Astrocyte of the cerebellum (primary cell): ENCODE measurements around the gene SPTLC2.
A peak's percentile ranks its signal among the peaks of the same experiment; 100 is the strongest.
"Not testable (repeated sequence)": the region's sequence is repeated elsewhere in the genome, so short reads cannot be mapped to it uniquely, and the experiment has no call there.

Source experiments
- DNase-seq: peaks from one replicate; pipeline ENCODE4 v3.0.0-alpha.2; 2011; ENCODE audit warnings: low read depth
- H3K4me3 ChIP-seq: 2 replicates; pipeline ENCODE4 v1.5.1; 2011; ENCODE audit warnings: mild to moderate bottlenecking, low read depth, low read length, moderate library complexity
- in situ Hi-C: cut with HindIII; loops from 2 replicates; pipeline ENCODE4 v1.10.0; 2017; ENCODE audit warnings: low sequenced_read_pairs
- TF ChIP-seq, protein P1 (sequence below): IDR thresholded peaks from 2 replicates; pipeline ENCODE4 v1.5.1; 2012; ENCODE audit warnings: low read length, low read depth, moderate library complexity, mild to moderate bottlenecking; ENCODE audit errors: missing control alignments

SPTLC2 gene, protein sequence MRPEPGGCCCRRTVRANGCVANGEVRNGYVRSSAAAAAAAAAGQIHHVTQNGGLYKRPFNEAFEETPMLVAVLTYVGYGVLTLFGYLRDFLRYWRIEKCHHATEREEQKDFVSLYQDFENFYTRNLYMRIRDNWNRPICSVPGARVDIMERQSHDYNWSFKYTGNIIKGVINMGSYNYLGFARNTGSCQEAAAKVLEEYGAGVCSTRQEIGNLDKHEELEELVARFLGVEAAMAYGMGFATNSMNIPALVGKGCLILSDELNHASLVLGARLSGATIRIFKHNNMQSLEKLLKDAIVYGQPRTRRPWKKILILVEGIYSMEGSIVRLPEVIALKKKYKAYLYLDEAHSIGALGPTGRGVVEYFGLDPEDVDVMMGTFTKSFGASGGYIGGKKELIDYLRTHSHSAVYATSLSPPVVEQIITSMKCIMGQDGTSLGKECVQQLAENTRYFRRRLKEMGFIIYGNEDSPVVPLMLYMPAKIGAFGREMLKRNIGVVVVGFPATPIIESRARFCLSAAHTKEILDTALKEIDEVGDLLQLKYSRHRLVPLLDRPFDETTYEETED

DNA sequence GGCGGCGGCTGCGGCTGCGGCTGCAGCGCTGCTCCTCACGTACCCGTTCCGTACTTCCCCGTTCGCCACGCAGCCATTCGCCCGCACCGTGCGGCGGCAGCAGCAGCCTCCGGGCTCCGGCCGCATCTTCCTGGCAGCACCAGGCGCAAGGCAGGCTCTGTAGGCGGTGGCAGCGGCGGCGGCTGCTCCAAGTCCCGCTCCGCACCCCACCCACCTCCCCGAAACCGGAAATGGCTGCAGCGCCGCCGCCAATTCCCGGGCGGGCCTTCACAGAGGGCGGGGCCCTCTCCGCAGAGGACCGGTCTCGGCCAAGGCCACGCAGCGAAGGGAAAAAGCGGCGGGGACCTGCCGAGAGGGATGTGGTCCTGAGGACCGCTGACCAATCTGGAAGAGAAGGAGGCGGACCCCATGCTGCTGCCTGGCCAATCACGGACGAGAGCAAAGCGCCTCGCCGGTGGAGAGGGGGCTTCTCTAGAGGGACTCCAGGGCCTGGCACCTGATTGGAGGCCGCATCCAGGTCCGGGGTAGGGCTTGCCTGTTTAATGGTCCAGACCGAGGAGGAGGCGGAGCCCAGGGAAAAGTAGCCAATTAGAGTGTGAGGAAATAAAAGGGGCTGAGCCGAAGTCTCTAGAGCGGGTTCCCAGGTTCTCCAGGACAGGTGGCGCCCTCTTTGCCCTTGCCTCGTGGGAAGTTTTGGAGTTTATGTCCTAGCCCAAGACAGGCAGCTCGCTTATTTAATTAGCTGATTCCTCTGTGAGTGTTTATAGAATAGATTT, at the start of gene SPTLC2:
Gene SPTLC2 (minus strand): TSS at position 184 of the 776 bp plus-strand sequence. CDS start 58 bp downstream, at position 126.
- DNase-seq = peak; percentile 99
- H3K4me3 ChIP-seq = peak within 1 kb of the TSS; percentile 80
- in situ Hi-C loops = no loop called here
- TF ChIP-seq, protein P1, sequence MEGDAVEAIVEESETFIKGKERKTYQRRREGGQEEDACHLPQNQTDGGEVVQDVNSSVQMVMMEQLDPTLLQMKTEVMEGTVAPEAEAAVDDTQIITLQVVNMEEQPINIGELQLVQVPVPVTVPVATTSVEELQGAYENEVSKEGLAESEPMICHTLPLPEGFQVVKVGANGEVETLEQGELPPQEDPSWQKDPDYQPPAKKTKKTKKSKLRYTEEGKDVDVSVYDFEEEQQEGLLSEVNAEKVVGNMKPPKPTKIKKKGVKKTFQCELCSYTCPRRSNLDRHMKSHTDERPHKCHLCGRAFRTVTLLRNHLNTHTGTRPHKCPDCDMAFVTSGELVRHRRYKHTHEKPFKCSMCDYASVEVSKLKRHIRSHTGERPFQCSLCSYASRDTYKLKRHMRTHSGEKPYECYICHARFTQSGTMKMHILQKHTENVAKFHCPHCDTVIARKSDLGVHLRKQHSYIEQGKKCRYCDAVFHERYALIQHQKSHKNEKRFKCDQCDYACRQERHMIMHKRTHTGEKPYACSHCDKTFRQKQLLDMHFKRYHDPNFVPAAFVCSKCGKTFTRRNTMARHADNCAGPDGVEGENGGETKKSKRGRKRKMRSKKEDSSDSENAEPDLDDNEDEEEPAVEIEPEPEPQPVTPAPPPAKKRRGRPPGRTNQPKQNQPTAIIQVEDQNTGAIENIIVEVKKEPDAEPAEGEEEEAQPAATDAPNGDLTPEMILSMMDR = no peak

DNA sequence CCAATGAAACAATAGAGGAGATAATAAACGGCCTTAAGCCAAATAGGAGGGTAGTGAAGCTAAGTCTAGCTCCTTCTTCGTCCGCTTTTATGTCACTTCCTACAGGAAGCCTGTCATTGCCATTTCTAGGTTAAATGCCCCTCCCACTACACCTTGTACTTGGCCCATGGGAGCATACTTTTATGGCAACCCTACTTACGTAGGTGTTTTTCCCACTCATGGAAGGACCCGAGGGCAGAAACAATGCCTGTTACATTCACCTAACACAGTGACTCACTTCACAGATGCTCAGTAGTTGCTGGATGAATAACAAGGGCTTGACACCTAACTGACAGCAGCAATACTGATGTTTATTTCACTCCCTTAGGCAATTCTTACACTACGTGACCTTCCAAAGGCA, 46.9 kb upstream of the SPTLC2 start:
- in situ Hi-C loops = no loop called here
- no peak overlapping the region for H3K4me3 ChIP-seq
- TF ChIP-seq, protein P1 = no peak
- DNase-seq = no peak

DNA sequence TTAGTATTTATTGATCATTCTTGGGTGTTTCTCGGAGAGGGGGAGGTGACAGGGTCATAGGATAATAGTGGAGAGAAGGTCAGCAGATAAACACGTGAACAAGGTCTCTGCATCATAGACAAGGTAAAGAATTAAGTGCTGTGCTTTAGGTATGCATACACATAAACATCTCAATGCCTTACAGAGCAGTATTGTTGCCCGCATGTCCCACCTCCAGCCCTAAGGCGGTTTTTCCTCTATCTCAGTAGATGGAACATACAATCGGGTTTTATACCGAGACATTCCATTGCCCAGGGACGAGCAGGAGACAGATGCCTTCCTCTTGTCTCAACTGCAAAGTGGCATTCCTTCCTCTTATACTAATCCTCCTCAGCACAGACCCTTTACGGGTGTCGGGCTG, 45.1 kb upstream of the SPTLC2 start:
- H3K4me3 ChIP-seq, in situ Hi-C loops, DNase-seq: not testable (repeated sequence)

DNA sequence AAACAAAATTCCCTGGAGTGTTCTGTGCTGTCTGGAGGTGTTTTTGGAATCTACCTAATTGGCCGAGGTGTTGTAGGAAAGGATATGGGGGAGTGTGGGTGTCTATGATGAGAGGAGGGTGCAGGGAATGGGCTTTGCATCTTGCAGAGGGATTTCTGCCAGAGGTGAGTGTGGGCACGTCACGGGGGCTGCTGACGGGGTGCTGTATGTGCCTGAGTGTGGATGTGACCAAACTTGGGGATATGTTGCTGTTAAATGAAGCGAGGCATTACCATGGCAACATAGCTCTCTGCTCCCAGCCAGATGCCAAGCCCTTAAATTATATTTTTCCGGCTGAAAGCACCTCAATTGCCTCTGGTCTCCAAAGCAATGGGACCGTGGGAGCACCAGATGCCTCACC, 44.3 kb upstream of the SPTLC2 start:
- in situ Hi-C loops = no loop called here
- TF ChIP-seq, protein P1 = no peak
- peak overlapping the region; percentile 4 for H3K4me3 ChIP-seq
- no peak for DNase-seq

DNA sequence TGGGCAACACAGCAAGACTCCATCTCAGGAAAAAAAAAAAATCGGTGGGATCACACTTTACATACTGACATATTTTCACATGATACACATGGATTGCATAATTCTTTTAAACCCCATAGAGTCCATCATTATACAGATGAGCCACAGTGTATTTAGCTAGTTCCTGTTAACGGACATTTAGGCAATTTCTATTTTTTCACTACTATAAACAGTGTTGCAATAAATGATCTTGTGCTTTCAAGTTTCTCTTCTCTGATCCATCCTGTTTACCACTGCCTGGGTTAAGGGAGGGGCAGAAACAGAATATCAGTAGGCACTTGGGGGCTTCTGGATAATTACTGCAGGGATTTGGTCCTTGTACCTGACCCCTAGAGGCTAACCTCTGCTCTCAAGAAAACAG, 43.4 kb upstream of the SPTLC2 start:
- DNase-seq = no peak
- in situ Hi-C loops = no loop called here
- TF ChIP-seq, protein P1 = no peak
- H3K4me3 ChIP-seq = no peak overlapping the region

DNA sequence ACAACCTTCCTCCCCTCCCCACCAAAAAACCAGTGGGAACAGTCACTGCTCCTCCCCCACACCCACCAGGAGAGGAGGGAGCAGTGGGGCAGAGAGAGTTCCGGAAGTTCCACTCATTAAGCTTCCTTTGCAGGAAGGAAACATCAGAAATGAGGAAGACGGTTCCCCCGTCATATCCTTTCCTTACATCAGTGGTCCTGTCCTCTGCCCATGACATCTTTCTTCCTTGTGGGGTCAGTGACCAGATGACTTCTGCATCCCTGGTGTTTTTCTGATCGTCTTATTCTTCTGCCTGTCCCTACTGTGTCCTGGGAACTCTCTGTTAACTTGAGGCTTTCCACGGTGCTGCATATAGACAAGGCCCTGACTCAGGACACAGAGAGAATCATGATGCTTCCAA, 40.8 kb upstream of the SPTLC2 start:
- in situ Hi-C loops = no loop called here
- no peak for DNase-seq
- no peak overlapping the region for H3K4me3 ChIP-seq
- TF ChIP-seq, protein P1 = no peak
